ENCODE results near the gene GRM7. TPM values are rescaled to one million over a fixed set of nuclear protein-coding genes. Genes with fewer than 3 reads are reported as not detected.

GRM7 gene
- total RNA-seq, 1 donor from 2014 or later: 0.80 TPM

DNA sequence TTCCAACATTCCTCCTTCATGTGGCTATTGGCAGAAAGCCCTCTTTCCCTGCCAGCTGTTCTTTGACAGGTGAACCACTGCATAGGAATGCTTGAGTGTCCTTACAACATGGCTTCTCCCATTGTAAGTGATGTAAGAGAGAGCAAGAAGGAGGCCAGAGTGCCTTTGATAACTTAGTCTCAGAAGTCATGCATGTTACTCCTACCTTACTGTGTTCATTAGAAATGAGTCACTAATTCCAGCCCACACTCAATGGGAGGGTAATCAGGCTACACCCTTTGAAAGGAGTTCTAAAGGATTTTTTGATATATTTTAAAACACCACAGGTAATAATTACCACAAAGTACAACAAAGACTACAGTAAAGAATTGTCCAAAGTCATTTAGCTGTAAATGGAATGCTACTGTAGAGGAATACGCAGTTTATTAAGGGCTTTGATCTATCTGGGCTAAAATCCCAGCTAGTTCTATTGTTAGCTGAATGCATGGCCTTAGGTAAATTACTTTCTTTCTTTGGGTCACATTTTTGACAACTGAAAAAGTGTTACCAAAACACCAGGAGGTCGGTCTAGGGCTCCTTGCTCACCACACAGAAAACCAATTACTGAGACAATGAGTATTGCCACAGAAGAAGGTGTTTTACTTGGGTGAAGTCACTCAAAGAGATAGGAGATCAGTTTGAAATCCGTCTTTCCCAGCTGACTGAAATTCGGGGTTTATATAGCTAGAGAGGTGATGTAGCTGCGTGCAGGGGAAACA, 154.9 kb downstream of the GRM7 start:
- TF ChIP-seq EZH2 (IDR thresholded peaks at IDR 0.05) (no peak), EZH2phosphoT487 (IDR thresholded peaks at IDR 0.05) (no peak)
- TF ChIP-seq, protein P1, sequence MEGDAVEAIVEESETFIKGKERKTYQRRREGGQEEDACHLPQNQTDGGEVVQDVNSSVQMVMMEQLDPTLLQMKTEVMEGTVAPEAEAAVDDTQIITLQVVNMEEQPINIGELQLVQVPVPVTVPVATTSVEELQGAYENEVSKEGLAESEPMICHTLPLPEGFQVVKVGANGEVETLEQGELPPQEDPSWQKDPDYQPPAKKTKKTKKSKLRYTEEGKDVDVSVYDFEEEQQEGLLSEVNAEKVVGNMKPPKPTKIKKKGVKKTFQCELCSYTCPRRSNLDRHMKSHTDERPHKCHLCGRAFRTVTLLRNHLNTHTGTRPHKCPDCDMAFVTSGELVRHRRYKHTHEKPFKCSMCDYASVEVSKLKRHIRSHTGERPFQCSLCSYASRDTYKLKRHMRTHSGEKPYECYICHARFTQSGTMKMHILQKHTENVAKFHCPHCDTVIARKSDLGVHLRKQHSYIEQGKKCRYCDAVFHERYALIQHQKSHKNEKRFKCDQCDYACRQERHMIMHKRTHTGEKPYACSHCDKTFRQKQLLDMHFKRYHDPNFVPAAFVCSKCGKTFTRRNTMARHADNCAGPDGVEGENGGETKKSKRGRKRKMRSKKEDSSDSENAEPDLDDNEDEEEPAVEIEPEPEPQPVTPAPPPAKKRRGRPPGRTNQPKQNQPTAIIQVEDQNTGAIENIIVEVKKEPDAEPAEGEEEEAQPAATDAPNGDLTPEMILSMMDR (IDR thresholded peaks at IDR 0.05): no peak
- no peaks in the 10 kb centered on the region for H3K9me3 ChIP-seq (ENCODE audit: low read depth)
- Mint-ChIP-seq H3K4me3 (no peak overlapping the region), H3K9me3 (peaks cover 6% of the 10 kb centered on the region), H3K27me3 (ENCODE audit: insufficient read depth, low read depth) (no peaks in the 10 kb centered on the region), H3K27ac (no peak overlapping the region), H3K4me1 (no peaks in the 10 kb centered on the region), H3K36me3 (no peaks in the 10 kb centered on the region)
- no peak overlapping the region for H2AFZ ChIP-seq (replicated peaks)
- no peak overlapping the region for H3K4me3 ChIP-seq
- peak overlapping the region; percentile 84 for H3K27ac ChIP-seq
- DNase-seq (ENCODE audit: low spot score): peak; percentile 69
- H3K79me2 ChIP-seq (ENCODE audit: low read depth): no peaks in the 10 kb centered on the region
- no peak overlapping the region for H3K4me2 ChIP-seq
- peaks cover 33% of the 10 kb centered on the region for H3K4me1 ChIP-seq
- H3F3A ChIP-seq (ENCODE audit: low read depth): peaks cover 34% of the 10 kb centered on the region
- H3K9ac ChIP-seq: no peak overlapping the region
- no peaks in the 10 kb centered on the region for H4K20me1 ChIP-seq (ENCODE audit: low read depth)
- no peaks in the 10 kb centered on the region for H3K36me3 ChIP-seq
- H3K27me3 ChIP-seq: no peaks in the 10 kb centered on the region

GRCh38 chr3:7025581-7026300, 164.8 kb downstream of the GRM7 start:
- H2AFZ ChIP-seq (replicated peaks): no peak overlapping the region
- Mint-ChIP-seq H3K36me3 (no peaks in the 10 kb centered on the region), H3K4me1 (peaks cover 3% of the 10 kb centered on the region), H3K27ac (no peak overlapping the region), H3K9me3 (no peaks in the 10 kb centered on the region), H3K4me3 (no peak overlapping the region), H3K27me3 (ENCODE audit: insufficient read depth, low read depth) (peaks cover 3% of the 10 kb centered on the region)
- peak overlapping the region; percentile 61 for H3K4me2 ChIP-seq
- peaks cover 21% of the 10 kb centered on the region for H3K4me1 ChIP-seq
- peak; percentile 62 for DNase-seq (ENCODE audit: low spot score)
- peak; percentile 85 for TF ChIP-seq EZH2phosphoT487 (IDR thresholded peaks at IDR 0.05)
- TF ChIP-seq, protein P1 (IDR thresholded peaks at IDR 0.05): no peak
- H3K27me3 ChIP-seq: no peaks in the 10 kb centered on the region
- H3K9ac ChIP-seq: no peak overlapping the region
- no peak overlapping the region for H3K27ac ChIP-seq
- H3K4me3 ChIP-seq: no peak overlapping the region
- no peaks in the 10 kb centered on the region for H3K79me2 ChIP-seq (ENCODE audit: low read depth)
- peaks cover 3% of the 10 kb centered on the region for H3F3A ChIP-seq (ENCODE audit: low read depth)
- H3K36me3 ChIP-seq: no peaks in the 10 kb centered on the region
- H3K9me3 ChIP-seq (ENCODE audit: low read depth): no peaks in the 10 kb centered on the region
- no peaks in the 10 kb centered on the region for H4K20me1 ChIP-seq (ENCODE audit: low read depth)

- Histone ChIP-seq H3F3A (ENCODE audit: low read depth) (no peaks in the 10 kb centered on the region), H3K4me3 (no peak overlapping the region), H4K20me1 (ENCODE audit: low read depth) (no peaks in the 10 kb centered on the region), H3K27ac (no peak overlapping the region), H3K27me3 (no peaks in the 10 kb centered on the region), H3K9me3 (ENCODE audit: low read depth) (no peaks in the 10 kb centered on the region), H2AFZ (replicated peaks) (no peak overlapping the region), H3K79me2 (ENCODE audit: low read depth) (no peaks in the 10 kb centered on the region), H3K4me2 (no peak overlapping the region), H3K9ac (no peak overlapping the region), H3K4me1 (peaks cover 16% of the 10 kb centered on the region), H3K36me3 (no peaks in the 10 kb centered on the region)
- no peaks in the 10 kb centered on the region for H3K36me3 Mint-ChIP-seq
- no peaks in the 10 kb centered on the region for H3K27me3 Mint-ChIP-seq (ENCODE audit: insufficient read depth, low read depth)
- no peaks in the 10 kb centered on the region for H3K9me3 Mint-ChIP-seq
- H3K27ac Mint-ChIP-seq: no peak overlapping the region
- TF ChIP-seq EZH2phosphoT487 (IDR thresholded peaks at IDR 0.05): no peak
- H3K4me3 Mint-ChIP-seq: no peak overlapping the region
- no peak for DNase-seq (ENCODE audit: low spot score)
- no peaks in the 10 kb centered on the region for H3K4me1 Mint-ChIP-seq
Observed at GRCh38 chr3:7029562-7029961, 168.6 kb downstream of the GRM7 start.

- Histone ChIP-seq H2AFZ (replicated peaks) (no peak overlapping the region), H3K9ac (no peak overlapping the region), H3K27ac (no peak overlapping the region), H4K20me1 (ENCODE audit: low read depth) (no peaks in the 10 kb centered on the region), H3K4me1 (no peaks in the 10 kb centered on the region), H3K27me3 (no peaks in the 10 kb centered on the region), H3K36me3 (no peaks in the 10 kb centered on the region), H3K4me2 (no peak overlapping the region), H3K79me2 (ENCODE audit: low read depth) (no peaks in the 10 kb centered on the region), H3K4me3 (no peak overlapping the region), H3K9me3 (ENCODE audit: low read depth) (no peaks in the 10 kb centered on the region), H3F3A (ENCODE audit: low read depth) (no peaks in the 10 kb centered on the region)
- Mint-ChIP-seq H3K27ac (no peak overlapping the region), H3K27me3 (ENCODE audit: insufficient read depth, low read depth) (peaks cover 3% of the 10 kb centered on the region), H3K36me3 (no peaks in the 10 kb centered on the region), H3K4me3 (no peak overlapping the region), H3K9me3 (no peaks in the 10 kb centered on the region), H3K4me1 (no peaks in the 10 kb centered on the region)
- TF ChIP-seq EZH2 (IDR thresholded peaks at IDR 0.05) (no peak), EZH2phosphoT487 (IDR thresholded peaks at IDR 0.05) (no peak)
- TF ChIP-seq, protein P1 (IDR thresholded peaks at IDR 0.05): no peak
- no peak for DNase-seq (ENCODE audit: low spot score)
Observed at GRCh38 chr3:7038394-7038793, 177.5 kb downstream of the GRM7 start.

Measured in neural progenitor cell (in vitro differentiated cells).